Esophagus muscularis mucosa (tissue), 4 donors: Measurements from ENCODE around the gene THYN1. TPM values are rescaled to one million over a fixed set of nuclear protein-coding genes. Genes with fewer than 3 reads are reported as not detected.

Experiments used
- DNase-seq: peaks from one replicate; pipeline ENCODE4 v3.0.0-alpha.2; 2017; ENCODE audit errors: extremely low spot score
- H3K27ac ChIP-seq, 4 donors: fragments of 200-600 bp; sonication (generic); replicated peaks in 1 of 4; 1 replicate in 3 of 4; 2 replicates in 1 of 4; pipeline ENCODE4 v1.5.1; 2016 to 2019; ENCODE audit warnings: mild to moderate bottlenecking in 1 of 4
- H3K27me3 ChIP-seq, 4 donors: fragments of 200-600 bp; sonication (generic); one replicate each; pipeline versions ENCODE4 v1.5.1 to v1.6.0; 2016 to 2019
- H3K36me3 ChIP-seq, 4 donors: fragments of 200-600 bp; sonication (generic); one replicate each; pipeline ENCODE4 v1.5.1; 2016 to 2019
- H3K4me1 ChIP-seq, 4 donors: fragments of 200-600 bp; sonication (generic); one replicate each; pipeline ENCODE4 v1.5.1; 2016 to 2019
- H3K4me3 ChIP-seq, 4 donors: fragments of 200-600 bp; sonication (generic); 1 replicate in 2 of 4; 2 replicates in 2 of 4; pipeline ENCODE4 v1.5.1; 2016 to 2019; ENCODE audit warnings: mild to moderate bottlenecking in 4 of 4, moderate library complexity in 1 of 4
- H3K9me3 ChIP-seq, 4 donors: fragments of 200-600 bp; sonication (generic); 1 replicate in 3 of 4; 2 replicates in 1 of 4; pipeline ENCODE4 v1.5.1; 2016 to 2019
- CTCF ChIP-seq, 3 experiments: fragments of 200-600 bp in 2 of 3; fragments of 450-650 bp in 1 of 3; sonication (generic) in 2 of 3; IDR thresholded peaks; one replicate each; pipeline ENCODE4 v1.5.1; 2017 to 2019; ENCODE audit warnings: antibody characterized with exemption in 3 of 3, mild to moderate bottlenecking in 2 of 3, moderate library complexity in 1 of 3
- EP300 ChIP-seq: sonication (generic); formaldehyde crosslinking; IDR thresholded peaks from one replicate; pipeline ENCODE4 v1.6.1; 2017; ENCODE audit warnings: antibody characterized with exemption
- POLR2A ChIP-seq: fragments of 450-650 bp; IDR thresholded peaks from one replicate; pipeline ENCODE4 v1.6.1; 2017; ENCODE audit warnings: antibody characterized with exemption, moderate library complexity, mild to moderate bottlenecking, low read depth
- POLR2AphosphoS5 ChIP-seq, 2 donors: sonication (generic); formaldehyde crosslinking; IDR thresholded peaks; one replicate each; pipeline ENCODE4 v1.6.1; 2017; ENCODE audit warnings: antibody characterized with exemption in 2 of 2
- WGBS: methylation state at CpG from one replicate; pipeline ENCODE4 v1.1.5; 2018; 5-methylcytosine and 5-hydroxymethylcytosine counted together
- intact Hi-C: fragments of 100-400 bp; cut with DNase I; formaldehyde crosslinking; loops from one replicate; pipeline ENCODE4 v1.15.1; 2023
- total RNA-seq, 4 donors: library from RNA; depleted of rRNA; stranded (reverse); fragments of >200 nt; gene quantifications; one replicate each; pipeline versions ENCODE4 v1.1.0 to v1.2.1, GENCODE V29; 2016

THYN1 gene
- total RNA-seq, 4 donors from 2014 or later: 34.1 to 59.6 (median 50.2) TPM

DNA sequence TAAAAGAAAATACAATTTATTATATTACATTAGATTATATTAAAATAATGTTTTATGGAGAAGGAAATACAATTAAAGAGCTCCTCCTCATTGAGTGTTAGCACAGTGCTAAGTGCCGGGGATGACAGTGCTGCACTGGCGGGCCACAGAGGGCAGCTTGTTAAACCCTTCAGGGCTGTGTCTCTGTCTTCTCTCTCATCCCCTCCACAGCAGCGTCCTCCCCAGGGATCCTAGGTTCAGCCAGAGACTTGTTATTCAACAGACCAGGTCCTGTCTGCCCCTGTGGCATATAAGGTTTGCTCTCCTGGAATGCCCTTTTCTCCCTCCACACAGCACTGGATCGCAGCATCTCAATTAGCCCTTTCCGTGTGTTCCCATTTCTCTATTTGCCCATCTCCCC is 14.2 kb downstream of the THYN1 start:
- no peaks in the 10 kb centered on the region for H3K27me3 ChIP-seq
- no peaks in the 10 kb centered on the region for H3K9me3 ChIP-seq
- H3K4me1 ChIP-seq: no peaks in the 10 kb centered on the region
- no peak for TF ChIP-seq EP300
- no peak for TF ChIP-seq POLR2AphosphoS5 (IDR thresholded peaks at IDR 0.05)
- no peak for TF ChIP-seq CTCF (IDR thresholded peaks at IDR 0.05)
- TF ChIP-seq POLR2A: no peak
- no peak overlapping the region for H3K27ac ChIP-seq
- 98% methylated on average over 5 of the region's 5 CpGs for WGBS
- intact Hi-C loops: no loop called here
- peaks cover 48 to 97% (median 76%) of the 10 kb centered on the region in 4 donors for H3K36me3 ChIP-seq
- H3K4me3 ChIP-seq: no peak overlapping the region
- no peak for DNase-seq

- intact Hi-C loops: no loop called here
- no peak for DNase-seq
- TF ChIP-seq POLR2A: no peak
- H3K4me1 ChIP-seq: peaks cover 0 to 2% (median under 1%) of the 10 kb centered on the region in 4 donors
- WGBS: 82% methylated on average over 11 of the region's 11 CpGs
- H3K27me3 ChIP-seq: no peaks in the 10 kb centered on the region
- H3K27ac ChIP-seq: no peak overlapping the region
- H3K9me3 ChIP-seq: no peaks in the 10 kb centered on the region
- H3K4me3 ChIP-seq: no peak overlapping the region
- H3K36me3 ChIP-seq: peaks cover 38 to 83% (median 62%) of the 10 kb centered on the region in 4 donors
Observed at GRCh38 chr11:134237557-134237922, 15.6 kb downstream of the THYN1 start.

- TF ChIP-seq EP300: no peak
- no peak for TF ChIP-seq CTCF (IDR thresholded peaks at IDR 0.05)
- TF ChIP-seq POLR2A: no peak
- no peak for TF ChIP-seq POLR2AphosphoS5 (IDR thresholded peaks at IDR 0.05)
- 88% methylated on average over 7 of the region's 7 CpGs for WGBS
- DNase-seq: no peak
Observed at GRCh38 chr11:134236834-134237556, 16.2 kb downstream of the THYN1 start.

DNA sequence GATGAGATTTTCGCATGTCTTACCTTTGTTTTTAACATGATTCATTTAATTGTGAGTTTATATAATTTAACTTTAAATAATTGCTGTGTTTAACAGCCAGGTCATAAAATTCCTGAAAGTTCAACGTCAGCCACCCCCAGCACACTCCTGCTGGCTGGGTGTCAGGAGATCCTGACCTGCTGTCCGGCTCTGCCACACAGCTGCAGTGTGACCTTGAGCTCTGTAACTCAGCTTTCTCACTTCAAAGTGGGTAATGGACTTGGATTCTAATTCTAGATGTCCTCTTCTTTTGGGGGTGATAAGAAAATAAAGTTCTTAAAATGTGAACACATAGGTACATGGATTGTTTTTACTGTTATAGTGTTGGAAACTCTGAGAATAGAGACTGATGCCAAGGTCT is 17.8 kb downstream of the THYN1 start:
- no peak for DNase-seq
- Histone ChIP-seq H3K4me1 (peaks cover 0 to 22% (median 17%) of the 10 kb centered on the region in 4 donors), H3K36me3 (peaks cover 22 to 61% (median 41%) of the 10 kb centered on the region in 4 donors), H3K4me3 (no peak overlapping the region), H3K27me3 (no peaks in the 10 kb centered on the region), H3K27ac (no peak overlapping the region), H3K9me3 (no peaks in the 10 kb centered on the region)
- WGBS: 87% methylated on average over 3 of the region's 3 CpGs
- intact Hi-C loops: no loop called here
- TF ChIP-seq POLR2A (no peak), CTCF (IDR thresholded peaks at IDR 0.05) (no peak), POLR2AphosphoS5 (IDR thresholded peaks at IDR 0.05) (no peak), EP300 (no peak)

More at GRCh38 chr11:134236834-134237556, 16.2 kb downstream of the THYN1 start:
- H3K9me3 ChIP-seq: no peaks in the 10 kb centered on the region
- peaks cover 32 to 77% (median 56%) of the 10 kb centered on the region in 4 donors for H3K36me3 ChIP-seq
- H3K4me1 ChIP-seq: peaks cover 0 to 8% (median 3%) of the 10 kb centered on the region in 4 donors
- no peak overlapping the region for H3K27ac ChIP-seq
- H3K27me3 ChIP-seq: no peaks in the 10 kb centered on the region
- intact Hi-C loops: no loop called here
- H3K4me3 ChIP-seq: no peak overlapping the region

DNA sequence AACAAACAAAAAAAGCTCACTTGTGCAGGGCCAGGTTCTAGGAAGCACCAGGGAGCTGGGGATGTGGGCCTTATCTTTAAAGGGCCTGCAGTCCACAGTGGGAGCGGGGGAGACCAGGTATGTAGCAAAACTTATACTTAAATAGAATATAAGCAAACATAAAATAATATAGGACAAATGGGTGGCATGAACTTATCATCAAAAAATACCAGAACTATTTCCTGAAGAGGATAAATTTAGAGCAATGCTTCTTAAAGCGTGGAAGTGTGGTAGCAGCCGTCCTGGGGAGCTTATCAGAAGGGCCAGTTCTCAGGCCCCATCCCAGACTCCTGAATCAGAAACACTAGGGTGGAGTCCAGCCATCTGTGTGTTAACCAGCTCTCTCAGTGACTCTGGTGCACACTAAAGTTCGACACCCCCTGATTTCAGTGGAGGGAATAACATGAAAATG is 19.4 kb downstream of the THYN1 start:
- WGBS: 88% methylated on average over 4 of the region's 4 CpGs
- no peak for DNase-seq
- H3K4me1 ChIP-seq: peaks cover 0 to 32% (median 27%) of the 10 kb centered on the region in 4 donors
- peaks cover 8 to 45% (median 25%) of the 10 kb centered on the region in 4 donors for H3K36me3 ChIP-seq
- H3K4me3 ChIP-seq: no peak overlapping the region
- TF ChIP-seq EP300 (no peak), CTCF (IDR thresholded peaks at IDR 0.05) (no peak), POLR2A (no peak), POLR2AphosphoS5 (IDR thresholded peaks at IDR 0.05) (no peak)
- no peaks in the 10 kb centered on the region for H3K27me3 ChIP-seq
- intact Hi-C loops: no loop called here
- no peaks in the 10 kb centered on the region for H3K9me3 ChIP-seq
- no peak overlapping the region for H3K27ac ChIP-seq
